HEK293 (cell line): ENCODE measurements around the gene HIPK4.

Experiments
- CTCF ChIA-PET: fragments of 350-600 bp; formaldehyde crosslinking; extraction: SDS; loops from one replicate; lab custom pipeline; 2021; ENCODE audit warnings: antibody characterized with exemption; lab: Yijun Ruan, JAX
- POLR2A ChIA-PET: fragments of 300-600 bp; formaldehyde crosslinking; extraction: SDS; loops from one replicate; lab custom pipeline; 2020; ENCODE audit warnings: antibody characterized with exemption, inconsistent platforms; lab: Yijun Ruan, JAX
- H3K27ac ChIP-seq: fragments of 200-500 bp; sonication (Bioruptor generic); 2 replicates; pipeline ENCODE4 v1.5.1; 2014; ENCODE audit warnings: low read depth, low read length, control low read depth, inconsistent platforms; ENCODE audit errors: extremely low read depth
- H3K36me3 ChIP-seq, 2 experiments: fragments of 200-500 bp in 1 of 2; sonication (Bioruptor generic) in 1 of 2; 1 replicate in 1 of 2; 2 replicates in 1 of 2; pipeline ENCODE4 v1.5.1; 2014 to 2017; ENCODE audit warnings: inconsistent platforms in 2 of 2, low read length in 2 of 2; ENCODE audit not compliant: control insufficient read depth in 2 of 2, insufficient read depth in 1 of 2
- H3K4me1 ChIP-seq: fragments of 200-500 bp; sonication (Bioruptor generic); 2 replicates; pipeline ENCODE4 v1.5.1; 2014; ENCODE audit warnings: mild to moderate bottlenecking, low read length, inconsistent platforms; ENCODE audit not compliant: control insufficient read depth, insufficient read depth
- H3K4me3 ChIP-seq: 2 replicates; pipeline ENCODE4 v1.5.1; 2011; ENCODE audit warnings: low read depth, mild to moderate bottlenecking, control low read depth, low read length, moderate library complexity
- H3K9me3 ChIP-seq: fragments of 200-500 bp; sonication (Bioruptor generic); 2 replicates; pipeline ENCODE4 v1.5.1; 2014; ENCODE audit warnings: low read depth, low read length, inconsistent platforms; ENCODE audit not compliant: control insufficient read depth, insufficient read depth
- GLIS2 ChIP-seq: fragments of 450-650 bp; formaldehyde crosslinking; IDR thresholded peaks from 2 replicates; pipeline ENCODE4 v1.5.1; 2016; ENCODE audit warnings: missing biosample characterization, missing genetic modification characterization
- HOXD13 ChIP-seq: sonication (generic); formaldehyde crosslinking; IDR thresholded peaks from 2 replicates; pipeline ENCODE4 v1.8.0; 2022; ENCODE audit warnings: missing genetic modification reagents, borderline replicate concordance
- KLF1 ChIP-seq: fragments of 450-650 bp; formaldehyde crosslinking; IDR thresholded peaks from 2 replicates; pipeline ENCODE4 v1.5.1; 2016; ENCODE audit warnings: missing biosample characterization, missing genetic modification characterization
- KLF10 ChIP-seq: fragments of 450-650 bp; IDR thresholded peaks from 2 replicates; pipeline ENCODE4 v1.5.1; 2018; ENCODE audit warnings: missing biosample characterization, mild to moderate bottlenecking, missing genetic modification characterization
- KLF17 ChIP-seq: fragments of 450-650 bp; formaldehyde crosslinking; IDR thresholded peaks from 2 replicates; pipeline ENCODE4 v1.5.1; 2016; ENCODE audit warnings: missing biosample characterization, missing genetic modification characterization
- KLF7 ChIP-seq: fragments of 450-650 bp; formaldehyde crosslinking; IDR thresholded peaks from 2 replicates; pipeline ENCODE4 v1.5.1; 2016; ENCODE audit warnings: missing biosample characterization, missing genetic modification characterization, borderline replicate concordance
- PRDM6 ChIP-seq: fragments of 450-650 bp; formaldehyde crosslinking; IDR thresholded peaks from 2 replicates; pipeline ENCODE4 v1.5.1; 2017; ENCODE audit warnings: missing biosample characterization, missing genetic modification characterization
- ZBTB10 ChIP-seq: fragments of 450-650 bp; formaldehyde crosslinking; IDR thresholded peaks from 2 replicates; pipeline ENCODE4 v1.5.1; 2016; ENCODE audit warnings: missing biosample characterization, missing genetic modification characterization
- ZBTB17 ChIP-seq: fragments of 450-650 bp; formaldehyde crosslinking; IDR thresholded peaks from 2 replicates; pipeline ENCODE4 v1.5.1; 2016; ENCODE audit warnings: missing biosample characterization, missing genetic modification characterization
- ZBTB21 ChIP-seq: fragments of 450-650 bp; formaldehyde crosslinking; IDR thresholded peaks from 2 replicates; pipeline ENCODE4 v1.5.1; 2017; ENCODE audit warnings: missing biosample characterization, missing genetic modification characterization
- ZBTB48 ChIP-seq: fragments of 450-650 bp; formaldehyde crosslinking; IDR thresholded peaks from 2 replicates; pipeline ENCODE4 v1.5.1; 2016; ENCODE audit warnings: missing biosample characterization, missing genetic modification characterization
- ZBTB7A ChIP-seq: fragments of 450-650 bp; formaldehyde crosslinking; IDR thresholded peaks from 2 replicates; pipeline ENCODE4 v1.5.1; 2016; ENCODE audit warnings: low read depth, missing biosample characterization, missing genetic modification characterization
- ZNF169 ChIP-seq: fragments of 450-650 bp; formaldehyde crosslinking; IDR thresholded peaks from 2 replicates; pipeline ENCODE4 v1.5.1; 2016; ENCODE audit warnings: missing biosample characterization, missing genetic modification characterization
- ZNF23 ChIP-seq: fragments of 450-650 bp; formaldehyde crosslinking; IDR thresholded peaks from 2 replicates; pipeline ENCODE4 v1.5.1; 2016; ENCODE audit warnings: missing biosample characterization, missing genetic modification characterization, borderline replicate concordance
- ZNF341 ChIP-seq: fragments of 450-650 bp; formaldehyde crosslinking; IDR thresholded peaks from 2 replicates; pipeline ENCODE4; 2016; ENCODE audit warnings: low read depth, missing biosample characterization, missing genetic modification characterization
- ZNF362 ChIP-seq: fragments of 450-650 bp; formaldehyde crosslinking; IDR thresholded peaks from 2 replicates; pipeline ENCODE4 v1.5.1; 2016; ENCODE audit warnings: missing biosample characterization, missing genetic modification characterization
- ZNF366 ChIP-seq: fragments of 450-650 bp; formaldehyde crosslinking; conservative IDR thresholded peaks from 2 replicates; pipeline ENCODE4 v1.5.1; 2016; ENCODE audit warnings: missing biosample characterization, missing genetic modification characterization
- ZNF501 ChIP-seq: fragments of 450-650 bp; formaldehyde crosslinking; IDR thresholded peaks from 2 replicates; pipeline ENCODE4 v1.5.1; 2016; ENCODE audit warnings: missing biosample characterization, missing genetic modification characterization
- ZNF600 ChIP-seq: fragments of 450-650 bp; formaldehyde crosslinking; IDR thresholded peaks from 2 replicates; pipeline ENCODE4 v1.5.1; 2016; ENCODE audit warnings: missing biosample characterization, missing genetic modification characterization
- ZNF704 ChIP-seq: fragments of 450-650 bp; formaldehyde crosslinking; IDR thresholded peaks from 2 replicates; pipeline ENCODE4 v1.5.1; 2016; ENCODE audit warnings: missing biosample characterization, missing genetic modification characterization
- ZNF791 ChIP-seq: fragments of 450-650 bp; formaldehyde crosslinking; IDR thresholded peaks from 2 replicates; pipeline ENCODE4 v1.5.1; 2016; ENCODE audit warnings: missing biosample characterization, missing genetic modification characterization

The HIPK4 gene

GRCh38 chr19:40360020-40360707 lies 29.8 kb downstream of the HIPK4 start:
- no peaks in the 10 kb centered on the region for H3K9me3 ChIP-seq
- POLR2A ChIA-PET, result interaction anchor here (0.6 to 1.9 kb wide), 3 partner anchors 12 to 867 kb away, joined by 3 to 6 read pairs (median 4); partner anchors contain the start of genes C19orf47 and PLD3
- TF ChIP-seq ZNF23 (tag by site-specific recombination) (no peak), ZBTB17 (tag by site-specific recombination) (peak; percentile 66; the same call in 1 of the 2 replicates), PRDM6 (tag by site-specific recombination) (no peak), KLF7 (tag by site-specific recombination) (peak; percentile 51; the same call in 1 of the 2 replicates), ZNF169 (tag by site-specific recombination) (no peak), ZBTB7A (tag by site-specific recombination) (peak; percentile 37; the same call in 1 of the 2 replicates), ZBTB10 (tag by site-specific recombination) (peak; percentile 56; the same call in 1 of the 2 replicates), ZNF791 (tag by site-specific recombination) (0 out of 2 replicates have a peak, but pooled peaks have one; percentile 13), ZNF341 (no peak), ZNF704 (tag by site-specific recombination) (no peak), HOXD13 (CRISPR knock-in tag) (no peak), KLF17 (tag by site-specific recombination) (peak; percentile 77), ZNF366 (tag by site-specific recombination) (0 out of 2 replicates have a peak, but pooled peaks have one; percentile 11), GLIS2 (tag by site-specific recombination) (0 out of 2 replicates have a peak, but pooled peaks have one; percentile 36), ZNF501 (tag by site-specific recombination) (no peak), ZBTB48 (tag by site-specific recombination) (peak; percentile 25; the same call in 1 of the 2 replicates), ZNF600 (tag by site-specific recombination) (peak; percentile 48; the same call in 1 of the 2 replicates), ZNF362 (tag by site-specific recombination) (peak; percentile 77), ZBTB21 (0 out of 2 replicates have a peak, but pooled peaks have one; percentile 35), KLF10 (no peak), KLF1 (tag by site-specific recombination) (peak; percentile 99)

More at GRCh38 chr19:40360020-40360707, 29.8 kb downstream of the HIPK4 start:
- Histone ChIP-seq H3K27ac (peak overlapping the region; percentile 13), H3K36me3 (peaks cover 0 to 27% of the 10 kb centered on the region in 2 experiments; a peak in 2 of 3 replicates), H3K4me1 (peaks cover 20% of the 10 kb centered on the region), H3K4me3 (no peak overlapping the region)
- CTCF ChIA-PET, result interaction anchor here (0.5 to 1.1 kb wide), 2 partner anchors 60 to 306 kb away, joined by 3 to 4 read pairs; no protein-coding TSS in a partner anchor
